ENCODE results near the gene RXFP4.
A peak's percentile ranks its signal among the peaks of the same experiment; 100 is the strongest.
"Not testable (repeated sequence)": the region's sequence is repeated elsewhere in the genome, so short reads cannot be mapped to it uniquely, and the experiment has no call there.

RXFP4 gene

GRCh38 chr1:155940993-155941844 is at the start of gene RXFP4:
Gene RXFP4, plus strand, starts transcription at chr1:155941638. Its CDS starts 72 bp downstream, at chr1:155941710.
- no peak for DNase-seq

GRCh38 chr1:155892796-155893195 is 48.6 kb upstream of the RXFP4 start:
- DNase-seq, result no peak

- DNase-seq, result no peak
Measured at GRCh38 chr1:155893389-155894142, 47.9 kb upstream of the RXFP4 start.

GRCh38 chr1:155895617-155896016 is 45.8 kb upstream of the RXFP4 start:
- not testable (repeated sequence) for DNase-seq

GRCh38 chr1:155896476-155896875 is 45.0 kb upstream of the RXFP4 start:
- DNase-seq, result not testable (repeated sequence)

- DNase-seq, result no peak
Measured at GRCh38 chr1:155897746-155898145, 43.7 kb upstream of the RXFP4 start.

GRCh38 chr1:155898888-155899287 is 42.5 kb upstream of the RXFP4 start:
- DNase-seq, result no peak

GRCh38 chr1:155899683-155900082 is 41.8 kb upstream of the RXFP4 start:
- no peak for DNase-seq

- no peak for DNase-seq
Measured at GRCh38 chr1:155900161-155900560, 41.3 kb upstream of the RXFP4 start.

- no peak for DNase-seq
Measured at GRCh38 chr1:155904261-155904660, 37.2 kb upstream of the RXFP4 start.

- DNase-seq, result no peak
Measured at GRCh38 chr1:155909894-155910293, 31.5 kb upstream of the RXFP4 start.

GRCh38 chr1:155910621-155911121 is 30.8 kb upstream of the RXFP4 start:
- DNase-seq, result no peak

- DNase-seq, result peak; percentile 44 to 77 (median 62)
Measured at GRCh38 chr1:155911156-155912055, 30.0 kb upstream of the RXFP4 start, which contains the start of gene RIT1. Gene RIT1, minus strand, starts transcription at chr1:155911349. Its CDS starts 588 bp downstream, at chr1:155910761.

- DNase-seq, result no peak
Measured at GRCh38 chr1:155912056-155912536, 29.3 kb upstream of the RXFP4 start.

- no peak for DNase-seq
Measured at GRCh38 chr1:155913969-155914757, 27.3 kb upstream of the RXFP4 start.

GRCh38 chr1:155918660-155919059 is 22.8 kb upstream of the RXFP4 start:
- no peak for DNase-seq

- no peak for DNase-seq
Measured at GRCh38 chr1:155919801-155920200, 21.6 kb upstream of the RXFP4 start.

GRCh38 chr1:155920717-155921116 is 20.7 kb upstream of the RXFP4 start:
- no peak for DNase-seq

- no peak for DNase-seq
Measured at GRCh38 chr1:155925506-155925905, 15.9 kb upstream of the RXFP4 start.

- DNase-seq, result no peak
Measured at GRCh38 chr1:155929057-155929456, 12.4 kb upstream of the RXFP4 start.

GRCh38 chr1:155930725-155931124 is 10.7 kb upstream of the RXFP4 start:
- DNase-seq, result not testable (repeated sequence)
